Measurements from ENCODE around the gene DLG2.

GRCh38 chr11:84289381-84289906, 1337.7 kb downstream of the DLG2 start:
- TF ChIP-seq CTCF (IDR thresholded peaks at IDR 0.05): no peak
- no peak for TF ChIP-seq EP300 (IDR thresholded peaks at IDR 0.05)
- TF ChIP-seq POLR2A (IDR thresholded peaks at IDR 0.05): no peak
- TF ChIP-seq POLR2AphosphoS5 (IDR thresholded peaks at IDR 0.05): no peak

Data from sigmoid colon (tissue), 4 donors.